ENCODE measurements around the gene PRR12. TPM values are rescaled to one million over a fixed set of nuclear protein-coding genes. Genes with fewer than 3 reads are reported as not detected.

PRR12 gene
- total RNA-seq, 4 donors from 2014 or later, result 12.2 to 54.7 (median 30.0) TPM

- Histone ChIP-seq H3K4me1 (no peaks in the 10 kb centered on the region), H3K4me3 (no peak overlapping the region), H3K27me3 (no peaks in the 10 kb centered on the region), H3K27ac (no peak overlapping the region), H3K36me3 (peaks cover 0 to 41% (median 20%) of the 10 kb centered on the region in 4 donors), H3K9me3 (no peaks in the 10 kb centered on the region)
- intact Hi-C loops (cut with DNase I; ENCODE audit: low total_unique reads) (no loop called here), in situ Hi-C loops (cut with MboI; ENCODE audit: low pct_ligation_motif_present in 1 of 4, low pct_unique_long_range_greater_than_20kb in 1 of 4, low sequenced_read_pairs in 3 of 4) (no loop called here)
- WGBS, 2 donors (ENCODE audit: low coverage in 1 of 2), result 95% methylated on average over 58 of the region's 58 CpGs; no CpG with 5 or more reads in 1 of the 2 donors
- TF ChIP-seq CTCF (IDR thresholded peaks at IDR 0.05) (no peak), POLR2A (IDR thresholded peaks at IDR 0.05) (no peak), EP300 (IDR thresholded peaks at IDR 0.05; ENCODE audit: low read depth) (no peak), POLR2AphosphoS5 (IDR thresholded peaks at IDR 0.05) (no peak)
- no peak for DNase-seq
These were observed 61.8 kb downstream of the PRR12 start for GRCh38 chr19:49652551-49653465.

GRCh38 chr19:49653466-49653806 is 62.5 kb downstream of the PRR12 start:
- Histone ChIP-seq H3K4me3 (no peak overlapping the region), H3K27me3 (no peaks in the 10 kb centered on the region), H3K4me1 (no peaks in the 10 kb centered on the region), H3K9me3 (no peaks in the 10 kb centered on the region), H3K27ac (no peak overlapping the region), H3K36me3 (peaks cover 0 to 46% (median 23%) of the 10 kb centered on the region in 4 donors)
- TF ChIP-seq POLR2AphosphoS5 (IDR thresholded peaks at IDR 0.05) (no peak), CTCF (IDR thresholded peaks at IDR 0.05) (no peak), POLR2A (IDR thresholded peaks at IDR 0.05) (no peak), EP300 (IDR thresholded peaks at IDR 0.05; ENCODE audit: low read depth) (no peak)
- intact Hi-C loops (cut with DNase I; ENCODE audit: low total_unique reads) (no loop called here), in situ Hi-C loops (cut with MboI; ENCODE audit: low pct_ligation_motif_present in 1 of 4, low pct_unique_long_range_greater_than_20kb in 1 of 4, low sequenced_read_pairs in 3 of 4) (no loop called here)
- no peak for DNase-seq
- WGBS, 2 donors (ENCODE audit: low coverage in 1 of 2), result 89% methylated on average over 13 of the region's 13 CpGs; no CpG with 5 or more reads in 1 of the 2 donors

- H3K4me3 ChIP-seq, result no peak overlapping the region
- H3K9me3 ChIP-seq, result no peaks in the 10 kb centered on the region
- no peak overlapping the region for H3K27ac ChIP-seq
- no peak for DNase-seq
- peaks cover 0 to 51% (median 23%) of the 10 kb centered on the region in 4 donors for H3K36me3 ChIP-seq
- WGBS, 2 donors (ENCODE audit: low coverage in 1 of 2), result 95 to 100% methylated on average over 4 to 10 of the region's 10 CpGs
- intact Hi-C loops (cut with DNase I; ENCODE audit: low total_unique reads), result no loop called here
- no peak for TF ChIP-seq CTCF (IDR thresholded peaks at IDR 0.05)
- no peak for TF ChIP-seq POLR2AphosphoS5 (IDR thresholded peaks at IDR 0.05)
- no peak for TF ChIP-seq EP300 (IDR thresholded peaks at IDR 0.05; ENCODE audit: low read depth)
- TF ChIP-seq POLR2A (IDR thresholded peaks at IDR 0.05), result no peak
- no peaks in the 10 kb centered on the region for H3K4me1 ChIP-seq
- H3K27me3 ChIP-seq, result no peaks in the 10 kb centered on the region
- in situ Hi-C loops (cut with MboI; ENCODE audit: low pct_ligation_motif_present in 1 of 4, low pct_unique_long_range_greater_than_20kb in 1 of 4, low sequenced_read_pairs in 3 of 4), result no loop called here
These were observed 63.6 kb downstream of the PRR12 start for GRCh38 chr19:49654581-49654980.

- no peak overlapping the region for H3K4me3 ChIP-seq
- H3K27ac ChIP-seq, result no peak overlapping the region
- peaks cover 0 to 51% (median 23%) of the 10 kb centered on the region in 4 donors for H3K36me3 ChIP-seq
- no peak for TF ChIP-seq CTCF (IDR thresholded peaks at IDR 0.05)
- TF ChIP-seq EP300 (IDR thresholded peaks at IDR 0.05; ENCODE audit: low read depth), result no peak
- TF ChIP-seq POLR2AphosphoS5 (IDR thresholded peaks at IDR 0.05), result no peak
- TF ChIP-seq POLR2A (IDR thresholded peaks at IDR 0.05), result no peak
- intact Hi-C loops (cut with DNase I; ENCODE audit: low total_unique reads), result no loop called here
- WGBS, 2 donors (ENCODE audit: low coverage in 1 of 2), result 90% methylated on average over 23 of the region's 23 CpGs; no CpG with 5 or more reads in 1 of the 2 donors
- no peaks in the 10 kb centered on the region for H3K9me3 ChIP-seq
- no peaks in the 10 kb centered on the region for H3K4me1 ChIP-seq
- no peak for DNase-seq
- H3K27me3 ChIP-seq, result no peaks in the 10 kb centered on the region
- in situ Hi-C loops (cut with MboI; ENCODE audit: low pct_ligation_motif_present in 1 of 4, low pct_unique_long_range_greater_than_20kb in 1 of 4, low sequenced_read_pairs in 3 of 4), result no loop called here
These were observed 64.8 kb downstream of the PRR12 start for GRCh38 chr19:49655570-49656455.
